ENCODE data around the gene CYP4A22.
A peak's percentile ranks its signal among the peaks of the same experiment; 100 is the strongest.

CYP4A22 gene

DNA sequence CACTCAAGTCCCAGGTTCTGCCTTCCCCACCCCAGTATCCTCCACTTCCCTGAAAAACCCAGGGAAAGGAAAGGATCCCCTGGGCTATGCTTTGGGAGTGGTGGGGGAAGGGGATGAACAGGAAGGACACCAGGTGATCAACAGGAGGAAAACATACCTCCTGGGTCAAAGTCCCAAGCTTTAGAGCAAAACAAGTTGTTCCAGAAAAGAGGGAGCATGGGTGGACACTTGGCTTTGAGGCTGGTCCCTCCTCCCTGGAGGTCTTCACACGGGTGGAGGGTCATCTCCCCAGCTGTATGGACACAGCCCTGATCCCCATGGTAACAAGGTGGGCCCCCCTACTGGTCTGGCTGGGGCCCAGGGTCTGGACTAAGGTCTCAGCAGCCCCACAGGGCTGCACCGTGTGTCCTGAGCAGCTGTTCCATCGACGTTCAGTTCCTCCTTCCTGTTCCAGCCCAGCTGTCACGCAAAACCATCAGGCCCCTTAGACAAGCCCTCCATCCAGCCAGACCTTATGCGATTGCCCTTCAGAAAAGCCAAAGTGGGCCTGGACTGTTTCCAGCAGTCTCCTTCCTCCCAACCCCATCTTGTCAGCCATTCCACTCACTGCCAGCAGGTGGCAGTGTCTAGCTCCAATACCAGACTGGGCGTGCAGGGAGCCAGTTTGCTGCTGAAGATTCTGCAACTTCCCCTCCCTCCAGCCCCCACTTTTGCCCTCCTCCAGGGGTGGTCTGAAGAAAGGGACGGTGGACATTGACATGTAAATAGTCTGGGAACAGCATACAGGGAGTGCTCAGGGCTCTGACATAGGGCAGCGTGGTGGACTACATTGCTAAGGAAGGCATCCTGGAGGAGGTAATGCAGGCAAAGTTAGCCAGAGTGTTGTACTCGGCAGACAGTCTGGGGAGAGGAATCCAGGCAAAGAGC is 55.5 kb downstream of the CYP4A22 start:
- TF ChIP-seq, protein P1, sequence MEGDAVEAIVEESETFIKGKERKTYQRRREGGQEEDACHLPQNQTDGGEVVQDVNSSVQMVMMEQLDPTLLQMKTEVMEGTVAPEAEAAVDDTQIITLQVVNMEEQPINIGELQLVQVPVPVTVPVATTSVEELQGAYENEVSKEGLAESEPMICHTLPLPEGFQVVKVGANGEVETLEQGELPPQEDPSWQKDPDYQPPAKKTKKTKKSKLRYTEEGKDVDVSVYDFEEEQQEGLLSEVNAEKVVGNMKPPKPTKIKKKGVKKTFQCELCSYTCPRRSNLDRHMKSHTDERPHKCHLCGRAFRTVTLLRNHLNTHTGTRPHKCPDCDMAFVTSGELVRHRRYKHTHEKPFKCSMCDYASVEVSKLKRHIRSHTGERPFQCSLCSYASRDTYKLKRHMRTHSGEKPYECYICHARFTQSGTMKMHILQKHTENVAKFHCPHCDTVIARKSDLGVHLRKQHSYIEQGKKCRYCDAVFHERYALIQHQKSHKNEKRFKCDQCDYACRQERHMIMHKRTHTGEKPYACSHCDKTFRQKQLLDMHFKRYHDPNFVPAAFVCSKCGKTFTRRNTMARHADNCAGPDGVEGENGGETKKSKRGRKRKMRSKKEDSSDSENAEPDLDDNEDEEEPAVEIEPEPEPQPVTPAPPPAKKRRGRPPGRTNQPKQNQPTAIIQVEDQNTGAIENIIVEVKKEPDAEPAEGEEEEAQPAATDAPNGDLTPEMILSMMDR (IDR thresholded peaks at IDR 0.05), result peak; percentile 93

DNA sequence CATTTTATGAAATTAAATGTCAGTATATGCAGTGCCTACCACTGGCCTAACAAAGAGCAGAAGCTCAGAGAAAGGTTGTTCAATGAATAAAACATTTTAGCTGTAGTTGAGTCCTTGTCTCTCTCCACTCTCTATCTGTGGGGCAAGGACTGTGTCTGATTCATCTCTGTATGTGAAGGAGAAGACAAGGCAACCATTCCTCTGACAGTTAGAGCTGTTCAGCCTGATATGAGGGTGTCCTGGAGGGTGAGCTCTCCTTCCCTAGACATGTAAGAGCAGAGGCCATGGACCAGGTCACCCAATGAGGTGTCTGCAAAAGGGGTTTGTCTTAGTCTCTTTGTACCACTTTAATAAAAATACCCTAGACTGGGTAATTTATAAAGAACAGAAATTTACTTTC is 57.1 kb downstream of the CYP4A22 start:
- TF ChIP-seq, protein P1 (IDR thresholded peaks at IDR 0.05), result no peak

DNA sequence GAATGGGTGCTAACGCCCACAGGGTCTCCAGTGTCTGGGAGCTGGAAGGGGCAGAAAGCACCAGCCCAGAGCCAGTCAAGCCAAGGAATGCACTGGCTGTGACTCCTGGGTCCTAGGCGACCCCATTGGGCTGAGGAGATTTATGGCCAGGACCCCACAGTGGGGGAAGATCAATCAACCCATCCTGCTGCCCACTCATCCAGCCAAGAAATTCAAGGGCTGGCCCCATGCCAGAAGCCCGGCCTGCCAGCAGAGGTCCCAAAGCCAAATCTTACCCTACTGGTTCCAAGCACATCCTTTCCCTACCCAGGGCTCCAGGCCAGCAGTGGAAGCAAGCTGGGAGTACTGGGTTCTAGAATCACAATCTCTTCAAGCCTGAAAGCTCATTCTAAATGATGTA is 59.4 kb downstream of the CYP4A22 start:
- TF ChIP-seq, protein P1 (IDR thresholded peaks at IDR 0.05), result no peak

DNA sequence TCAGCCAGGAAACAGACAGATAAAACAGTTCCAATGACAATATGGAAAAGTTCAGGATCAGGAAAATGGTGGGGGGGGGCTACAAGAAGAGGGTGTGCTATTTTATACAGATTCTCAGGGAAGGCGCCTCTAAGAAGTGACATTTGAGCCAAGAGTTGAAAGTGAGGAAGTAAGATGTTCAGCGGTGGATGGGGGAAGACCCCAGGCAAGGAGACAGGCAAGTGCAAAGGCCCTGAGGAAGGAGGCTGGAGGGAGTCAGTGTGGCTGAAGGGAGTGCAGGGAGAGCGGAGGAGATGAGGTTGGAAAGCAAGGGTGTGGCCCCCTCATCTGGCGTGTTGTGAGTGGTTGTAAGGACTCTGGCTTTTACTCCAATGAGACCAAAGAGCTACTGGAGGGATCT is 61.0 kb downstream of the CYP4A22 start:
- TF ChIP-seq, protein P1 (IDR thresholded peaks at IDR 0.05), result no peak

Measured in LNCAP (cell line).